ENCODE measurements around the gene VEZT.
"Not testable (repeated sequence)": the region's sequence is repeated elsewhere in the genome, so short reads cannot be mapped to it uniquely, and the experiment has no call there.

Gene VEZT

DNA sequence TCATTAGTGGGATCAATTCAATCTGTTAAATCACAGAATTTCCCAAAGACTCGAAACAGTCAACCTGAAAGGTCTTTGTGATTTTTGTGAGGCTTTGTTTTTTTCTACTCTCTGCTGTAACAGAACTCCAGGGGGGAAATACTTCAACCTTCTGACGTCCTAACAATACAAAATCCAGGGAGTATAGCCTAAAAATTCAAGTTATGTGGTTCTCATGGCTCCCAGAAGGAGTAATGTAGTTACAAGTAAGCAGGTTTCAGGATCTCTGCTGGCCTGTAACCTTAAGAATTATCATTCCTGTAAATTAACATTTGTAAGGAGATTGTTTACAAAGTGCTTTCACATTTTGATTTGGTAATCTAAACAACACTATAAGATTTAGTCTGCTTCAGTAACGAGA, 39.9 kb downstream of the VEZT start:
- DNase-seq (ENCODE audit: low read depth), result no peak

GRCh38 chr12:95258151-95258550, 40.5 kb downstream of the VEZT start:
- DNase-seq (ENCODE audit: low read depth), result no peak

GRCh38 chr12:95258803-95259202, 41.2 kb downstream of the VEZT start:
- no peak for DNase-seq (ENCODE audit: low read depth)

DNA sequence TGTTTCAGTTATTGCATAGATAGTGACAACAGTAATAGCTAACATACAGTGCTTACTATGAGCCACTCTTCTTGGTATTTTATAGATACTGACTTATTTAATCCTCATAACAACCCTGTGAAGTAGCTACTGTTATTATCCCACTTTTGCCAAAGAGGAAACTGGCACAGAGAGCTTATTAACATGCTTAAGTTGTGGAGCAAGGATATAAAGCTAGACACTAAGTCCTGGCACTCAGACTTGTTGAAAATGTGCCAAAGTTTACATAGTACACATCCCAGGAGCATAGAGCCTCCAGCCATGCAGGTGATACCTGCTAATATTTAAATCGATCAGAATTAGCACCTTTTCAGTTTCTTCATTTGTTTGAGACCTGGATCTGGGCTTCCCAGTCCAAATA, 41.8 kb downstream of the VEZT start:
- no peak for DNase-seq (ENCODE audit: low read depth)

GRCh38 chr12:95261109-95261508, 43.5 kb downstream of the VEZT start:
- no peak for DNase-seq (ENCODE audit: low read depth)

DNA sequence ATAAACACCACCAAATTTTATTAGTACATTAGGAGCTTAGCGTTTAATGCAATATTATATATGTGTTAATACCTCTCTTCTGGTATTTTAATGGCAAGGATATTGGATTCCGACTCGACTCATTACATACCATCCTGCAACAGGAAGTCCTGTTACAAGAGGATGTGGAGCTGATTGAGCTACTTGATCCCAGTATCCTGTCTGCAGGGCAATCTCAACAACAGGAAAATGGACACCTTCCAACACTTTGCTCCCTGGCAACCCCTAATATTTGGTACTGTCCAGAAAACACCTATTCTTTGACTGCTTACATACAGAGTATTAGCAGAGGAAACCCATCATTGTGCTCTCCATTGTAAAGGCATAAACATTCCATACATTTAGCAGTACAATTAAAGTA, 45.2 kb downstream of the VEZT start:
- DNase-seq (ENCODE audit: low read depth), result no peak

GRCh38 chr12:95265765-95266164, 48.2 kb downstream of the VEZT start:
- DNase-seq (ENCODE audit: low read depth), result no peak

- DNase-seq (ENCODE audit: low read depth), result no peak
Observed at GRCh38 chr12:95266254-95266653, 48.6 kb downstream of the VEZT start.

DNA sequence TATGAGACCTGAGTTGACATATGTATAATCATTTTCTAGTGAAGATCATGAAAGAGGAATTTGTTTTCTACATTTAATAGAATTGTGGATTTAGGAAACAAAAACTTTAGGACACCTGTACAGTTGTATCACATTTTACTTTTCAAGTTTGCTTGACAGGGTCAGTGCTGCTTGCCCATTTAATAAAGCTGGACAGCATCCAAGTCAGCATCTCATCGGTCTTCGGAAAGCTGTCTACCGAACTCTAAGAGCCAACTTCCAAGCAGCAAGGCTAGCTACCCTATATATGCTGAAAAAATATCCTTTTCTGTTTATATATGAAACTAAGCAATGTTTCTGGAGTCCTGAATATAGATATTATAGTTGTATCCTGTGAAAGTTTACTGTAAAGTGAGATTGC, 52.3 kb downstream of the VEZT start:
- no peak for DNase-seq (ENCODE audit: low read depth)

DNA sequence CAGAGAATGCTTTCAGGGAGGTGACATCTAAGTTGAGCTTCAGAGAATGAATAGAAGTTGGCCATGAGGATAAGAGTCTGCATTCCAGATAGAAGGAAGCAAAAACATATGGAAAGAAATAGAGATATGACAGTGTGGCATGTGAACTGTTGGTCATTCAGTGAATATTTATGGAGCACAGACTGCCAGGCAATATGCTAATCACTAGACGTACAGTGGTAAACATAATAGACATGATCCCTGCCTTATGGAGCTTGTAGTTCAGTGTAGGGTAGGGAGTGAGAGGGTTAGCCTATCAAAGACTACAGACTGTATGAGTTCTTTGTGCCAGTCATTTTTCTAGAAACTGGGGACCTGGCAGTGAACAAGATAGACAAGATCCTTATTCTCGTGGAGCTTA, 53.9 kb downstream of the VEZT start:
- no peak for DNase-seq (ENCODE audit: low read depth)

DNA sequence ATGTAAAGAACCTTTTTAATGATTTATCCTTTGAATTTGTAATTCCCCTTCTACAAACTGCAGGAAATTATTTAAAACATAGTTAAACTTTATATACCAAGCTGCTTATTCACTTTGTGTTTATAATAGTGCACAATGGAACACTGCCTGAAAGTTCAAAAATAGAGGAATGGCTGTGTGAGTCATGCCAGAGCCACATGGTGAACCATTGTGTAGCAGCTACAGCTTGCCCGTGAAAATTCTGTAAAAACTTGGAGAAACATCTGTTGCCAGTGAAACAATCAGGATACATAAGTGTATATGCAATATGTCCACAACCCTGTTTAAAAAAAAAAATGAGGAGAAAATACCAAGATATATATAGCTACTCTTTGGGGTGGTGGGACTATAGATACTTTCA, 59.5 kb downstream of the VEZT start:
- DNase-seq (ENCODE audit: low read depth), result no peak

DNA sequence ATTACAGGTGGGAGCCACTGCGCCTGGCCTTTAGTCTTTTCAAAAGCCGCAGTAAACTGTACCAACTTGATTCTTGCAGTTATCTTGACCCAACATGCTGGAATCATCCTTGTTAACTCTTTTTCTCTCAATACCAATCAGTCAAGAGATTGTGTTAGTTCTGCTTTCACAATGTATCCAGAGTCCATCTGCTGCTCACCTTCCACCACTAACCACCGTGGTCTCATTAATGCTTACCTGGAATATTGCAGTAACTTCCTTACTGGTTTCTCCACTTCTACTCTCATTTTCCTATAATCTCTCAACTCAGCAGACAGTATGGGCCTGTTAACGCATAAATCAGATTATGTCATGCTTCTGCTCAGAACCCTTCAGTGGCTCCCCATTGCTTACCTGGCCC, 62.2 kb downstream of the VEZT start:
- DNase-seq (ENCODE audit: low read depth), result no peak

GRCh38 chr12:95282266-95282665, 64.7 kb downstream of the VEZT start:
- no peak for DNase-seq (ENCODE audit: low read depth)

DNA sequence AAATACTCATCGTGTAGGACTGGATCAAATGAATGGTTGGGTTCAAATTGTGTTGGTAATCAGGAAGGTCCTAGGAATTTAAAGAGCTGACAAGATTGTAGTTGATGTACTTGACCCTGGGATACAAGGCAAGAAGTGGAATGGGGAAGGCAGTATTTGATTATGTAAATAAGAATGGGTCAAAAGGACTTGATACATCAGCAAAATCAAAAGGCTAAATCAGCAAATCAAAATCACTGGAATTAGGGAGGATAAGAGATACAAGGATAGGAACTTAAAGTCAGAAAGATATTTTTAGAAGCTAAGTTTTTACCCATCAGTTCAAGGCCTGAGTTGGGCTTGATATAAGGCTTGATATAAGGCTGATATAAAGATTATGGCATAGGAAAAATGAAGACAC, 65.8 kb downstream of the VEZT start:
- no peak for DNase-seq (ENCODE audit: low read depth)

DNA sequence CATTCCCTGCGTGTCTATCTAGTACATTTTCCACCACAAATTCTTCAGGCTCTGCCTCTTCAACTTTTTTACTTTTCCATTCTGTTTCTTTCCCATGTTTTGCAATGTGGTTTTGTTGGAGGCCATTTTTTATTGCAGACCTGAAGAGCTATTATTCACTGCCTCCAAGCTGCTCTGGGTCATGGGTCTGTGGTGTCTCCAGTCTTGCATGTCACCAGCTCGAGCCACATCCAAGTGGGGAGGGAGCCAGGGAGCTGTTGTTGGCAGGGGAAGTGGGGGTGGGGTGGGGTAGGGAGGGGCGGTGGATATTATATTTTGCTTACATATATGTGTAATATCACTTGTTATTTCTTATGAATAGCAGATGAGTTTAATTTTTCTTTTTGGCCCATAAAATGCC, 69.1 kb downstream of the VEZT start:
- DNase-seq (ENCODE audit: low read depth), result no peak

DNA sequence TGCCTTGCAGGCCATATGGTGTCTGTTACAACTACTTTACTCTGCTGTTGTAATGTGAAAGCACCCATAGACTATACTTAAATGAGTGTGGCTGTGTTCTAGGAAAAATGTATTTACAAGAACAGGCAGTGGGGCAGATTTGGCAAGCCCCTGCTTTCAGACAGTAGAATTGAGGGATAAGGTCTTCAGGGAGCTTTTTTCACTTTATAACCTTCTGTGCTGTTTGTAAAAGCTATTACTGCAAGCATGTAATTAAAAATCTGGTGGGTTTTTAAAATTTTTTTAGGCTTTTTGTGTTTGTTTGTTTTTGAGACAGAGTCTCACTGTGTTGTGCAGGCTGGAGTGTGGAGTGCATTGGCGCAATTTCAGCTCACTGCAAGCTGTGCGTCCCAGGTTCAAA, 73.9 kb downstream of the VEZT start:
- no peak for DNase-seq (ENCODE audit: low read depth)

DNA sequence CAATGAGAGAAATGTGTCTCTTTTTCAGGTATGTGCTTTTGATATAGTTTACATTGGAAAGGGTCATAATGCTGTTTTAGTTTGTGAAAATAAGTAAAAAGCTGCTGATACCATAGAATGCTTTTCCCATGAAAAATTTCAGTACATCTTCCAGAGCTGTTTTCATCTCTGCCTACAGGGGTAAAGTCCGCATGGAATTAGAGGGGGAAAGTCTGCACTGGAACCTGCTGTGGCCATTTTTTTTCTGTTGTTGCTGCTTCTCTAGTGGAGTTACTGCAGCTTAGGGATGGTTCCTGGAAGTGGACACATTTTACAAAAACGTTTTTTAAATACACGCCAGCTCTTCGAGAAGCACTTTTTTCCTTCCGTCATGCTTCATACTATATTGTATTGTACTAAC, 81.3 kb downstream of the VEZT start:
- no peak for DNase-seq (ENCODE audit: low read depth)

- no peak for DNase-seq (ENCODE audit: low read depth)
Observed at GRCh38 chr12:95300286-95300685, 82.7 kb downstream of the VEZT start.

DNA sequence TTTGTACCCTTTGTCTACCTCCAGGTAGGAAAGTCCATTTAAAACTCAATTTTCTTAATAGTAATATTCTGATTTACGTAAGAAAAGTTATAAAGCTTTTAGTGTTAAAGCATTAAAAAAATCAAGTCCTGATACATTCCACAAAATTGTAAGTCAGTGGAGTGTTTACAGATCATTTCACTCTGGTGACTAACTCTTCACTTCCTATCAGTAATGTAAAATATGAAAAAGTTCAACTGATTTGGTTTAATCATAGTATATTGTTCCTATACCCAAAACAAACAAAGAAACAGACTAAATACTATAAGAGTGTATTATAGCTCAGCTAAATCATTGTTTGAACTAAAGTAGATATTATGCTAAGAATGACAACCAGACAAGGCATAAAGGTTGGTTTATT, 85.9 kb downstream of the VEZT start:
- DNase-seq (ENCODE audit: low read depth), result no peak

DNA sequence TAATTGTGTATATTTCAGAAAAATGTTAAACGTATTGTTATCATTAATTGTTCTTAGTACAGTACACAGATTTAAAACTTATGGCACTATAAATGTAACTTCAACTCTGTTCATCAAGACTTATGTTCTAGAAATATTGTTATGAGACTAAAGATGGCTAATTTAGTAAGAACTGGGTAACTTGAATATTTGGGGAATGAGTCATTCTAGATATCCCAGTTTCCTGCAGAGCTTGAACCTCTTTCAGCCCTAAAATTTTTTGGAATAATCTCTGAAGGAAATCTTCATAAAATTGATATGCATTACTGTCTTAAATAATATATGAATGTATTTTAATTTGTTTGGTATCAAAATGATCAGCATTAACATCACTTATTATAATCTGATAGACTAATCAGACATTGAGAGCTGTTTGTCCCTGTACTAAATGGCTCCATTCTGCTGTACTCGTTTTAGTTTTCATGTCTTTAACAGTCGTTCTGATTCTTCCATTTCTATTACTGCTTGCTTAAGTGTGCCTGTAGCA, 87.1 kb downstream of the VEZT start:
- DNase-seq (ENCODE audit: low read depth), result no peak

- DNase-seq (ENCODE audit: low read depth), result no peak
Observed at GRCh38 chr12:95312656-95313055, 95.0 kb downstream of the VEZT start.

DNA sequence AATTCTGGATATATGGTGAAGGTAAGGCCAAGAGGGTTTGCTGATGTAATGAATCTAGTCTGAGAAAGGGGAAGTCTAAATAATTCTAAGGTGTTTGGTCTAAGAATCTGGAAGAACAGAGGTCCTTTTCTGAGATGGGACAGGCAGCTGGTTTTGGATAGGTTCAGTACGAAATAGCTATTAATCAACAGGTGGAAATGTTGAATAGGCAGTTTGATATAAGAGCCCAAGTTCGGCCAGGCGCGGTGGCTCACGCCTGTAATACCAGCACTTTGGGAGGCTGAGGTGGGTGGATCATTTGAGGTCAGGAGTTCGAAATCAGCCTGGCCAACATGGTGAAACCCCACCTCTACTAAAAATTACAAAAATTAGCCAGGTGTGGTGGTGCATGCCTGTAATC, 97.1 kb downstream of the VEZT start:
- not testable (repeated sequence) for DNase-seq (ENCODE audit: low read depth)

DNA sequence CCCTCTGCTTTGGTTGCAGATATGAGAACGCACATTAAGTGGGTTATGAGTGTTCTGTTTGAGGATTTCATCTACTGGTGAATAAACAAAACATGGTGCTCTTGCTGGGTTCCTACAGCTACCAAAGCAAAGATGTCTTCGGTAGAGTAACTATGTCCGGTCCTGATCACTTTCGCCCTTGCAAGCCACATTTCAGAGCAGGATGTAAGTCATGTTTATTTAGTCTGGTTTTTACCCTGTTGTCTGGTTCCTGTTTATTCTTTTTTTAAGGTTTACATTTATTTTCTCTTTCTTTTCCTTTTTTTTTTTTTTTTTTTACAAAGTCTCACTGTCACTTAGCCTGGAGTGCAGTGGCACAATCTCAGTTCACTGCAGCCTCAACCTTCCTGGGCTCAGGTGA, 99.2 kb downstream of the VEZT start:
- no peak for DNase-seq (ENCODE audit: low read depth)

DNA sequence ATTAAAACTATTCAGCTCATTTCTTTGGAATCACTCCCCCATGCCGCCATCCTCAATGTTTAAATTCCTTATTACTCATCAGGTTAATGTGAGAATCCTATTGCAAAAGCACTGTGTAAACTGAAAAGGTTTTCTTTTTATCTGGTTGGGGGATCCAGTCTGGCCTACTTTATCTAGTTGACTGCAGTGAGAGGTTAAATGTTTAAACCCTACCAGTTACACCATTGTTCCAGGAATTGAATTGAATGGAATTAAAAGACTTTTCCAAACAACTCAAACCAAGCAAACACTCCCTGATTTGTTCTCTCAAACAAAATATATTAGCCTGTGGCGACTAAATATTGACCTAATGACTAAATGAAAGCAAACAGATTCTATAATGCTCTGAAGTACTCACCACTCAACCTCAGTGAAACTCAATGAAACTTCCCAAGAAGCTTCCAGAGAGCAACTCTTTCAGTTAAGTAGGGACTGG, 100.5 kb downstream of the VEZT start:
- no peak for DNase-seq (ENCODE audit: low read depth)
